Panc1 (cell line): ENCODE results near the gene CPNE7. TPM values are rescaled to one million over a fixed set of nuclear protein-coding genes. Genes with fewer than 3 reads are reported as not detected.

Experiments used
- ATAC-seq: fragments of 200-7000 bp; cut with Tn5 transposase; 2 replicates; pipeline ENCODE4 v1.9.1; 2020; ENCODE audit warnings: mild to moderate bottlenecking, moderate library complexity
- BruUV-seq: library from RNA; stranded (reverse); fragments of 400-500 nt; replicated peaks from 2 replicates; lab custom pipeline; 2021; lab: Mats Ljungman, UMichigan
- CTCF ChIA-PET: fragments of 300-600 bp; sonication (Branson Sonifier 250); formaldehyde crosslinking; loops from one replicate; lab custom pipeline; 2022; ENCODE audit warnings: antibody characterized with exemption; lab: Charles Lee
- POLR2A ChIA-PET: fragments of 300-600 bp; sonication (Branson Sonifier 250); formaldehyde crosslinking; loops from one replicate; lab custom pipeline; 2022; ENCODE audit warnings: antibody characterized with exemption; lab: Charles Lee
- DNase-seq: peaks from one replicate; pipeline ENCODE4 v3.0.0-alpha.2; 2010; ENCODE audit warnings: low read depth, low spot score
- H3K27ac ChIP-seq: 2 replicates; pipeline ENCODE4 v1.5.1; 2011; ENCODE audit warnings: mild to moderate bottlenecking, low read length, inconsistent platforms
- H3K27me3 ChIP-seq: fragments of 200-500 bp; sonication (Bioruptor generic); 2 replicates; pipeline ENCODE4 v1.6.0; 2014; ENCODE audit warnings: low read length, inconsistent platforms; ENCODE audit not compliant: control insufficient read depth, insufficient read depth
- H3K36me3 ChIP-seq: fragments of 200-500 bp; sonication (Bioruptor generic); 2 replicates; pipeline ENCODE4 v1.5.1; 2014; ENCODE audit warnings: inconsistent platforms, mild to moderate bottlenecking, low read length, moderate library complexity; ENCODE audit not compliant: control insufficient read depth, insufficient read depth
- H3K4me1 ChIP-seq: 2 replicates; pipeline ENCODE4 v1.5.1; 2011; ENCODE audit warnings: inconsistent platforms, mild to moderate bottlenecking, low read length, moderate library complexity; ENCODE audit not compliant: control insufficient read depth, insufficient read depth
- H3K4me3 ChIP-seq, 2 experiments: 2 replicates each; pipeline ENCODE4 v1.5.1; 2011 to 2012; ENCODE audit warnings: low read depth in 2 of 2, low read length in 2 of 2, mild to moderate bottlenecking in 2 of 2, inconsistent platforms in 1 of 2, moderate library complexity in 1 of 2
- H3K9me3 ChIP-seq: fragments of 200-500 bp; sonication (Bioruptor generic); 2 replicates; pipeline ENCODE4 v1.5.1; 2014; ENCODE audit warnings: low read depth, mild to moderate bottlenecking, inconsistent platforms, low read length, moderate library complexity; ENCODE audit not compliant: control insufficient read depth, insufficient read depth
- POLR2AphosphoS5 ChIP-seq: IDR thresholded peaks from 2 replicates; pipeline ENCODE4 v1.6.1; 2012; ENCODE audit warnings: mild to moderate bottlenecking, low read depth, low read length, moderate library complexity
- SIN3A ChIP-seq: IDR thresholded peaks from 2 replicates; pipeline ENCODE4 v1.6.1; 2012; ENCODE audit warnings: low read depth, mild to moderate bottlenecking, low read length, moderate library complexity, borderline replicate concordance; ENCODE audit not compliant: insufficient read depth
- TCF7L2 ChIP-seq: IDR thresholded peaks from 2 replicates; pipeline ENCODE4 v1.6.1; 2011; ENCODE audit warnings: mild to moderate bottlenecking, low read depth, low read length, inconsistent platforms
- in situ Hi-C: cut with HindIII; loops from 2 replicates; pipeline ENCODE4 v1.10.0; 2016; ENCODE audit warnings: low sequenced_read_pairs, low pct_unique_long_range_greater_than_20kb
- intact Hi-C: fragments of 100-400 bp; cut with micrococcal nuclease; formaldehyde crosslinking; loops from one replicate; pipeline ENCODE4 v1.10.0; 2022; ENCODE audit not compliant: unreplicated experiment
- total RNA-seq: library from RNA; stranded (reverse); gene quantifications from one replicate; pipeline ENCODE4 v1.2.1, GENCODE V29; 2021; ENCODE audit not compliant: unreplicated experiment
- TF ChIP-seq, protein P1 (sequence below): fragments of 450-650 bp; IDR thresholded peaks from 2 replicates; pipeline ENCODE4 v1.5.1; 2017; ENCODE audit warnings: mild to moderate bottlenecking
- TF ChIP-seq, protein P2 (sequence below), 2 experiments: IDR thresholded peaks; 2 replicates each; pipeline ENCODE4 v1.6.1; 2011 to 2012; ENCODE audit warnings: low read depth in 2 of 2, control low read depth in 1 of 2, low read length in 1 of 2, mild to moderate bottlenecking in 1 of 2, moderate library complexity in 1 of 2; ENCODE audit not compliant: insufficient read depth in 1 of 2

The CPNE7 gene
- total RNA-seq, 1 experiment from 2014 or later = 32.7 TPM

DNA sequence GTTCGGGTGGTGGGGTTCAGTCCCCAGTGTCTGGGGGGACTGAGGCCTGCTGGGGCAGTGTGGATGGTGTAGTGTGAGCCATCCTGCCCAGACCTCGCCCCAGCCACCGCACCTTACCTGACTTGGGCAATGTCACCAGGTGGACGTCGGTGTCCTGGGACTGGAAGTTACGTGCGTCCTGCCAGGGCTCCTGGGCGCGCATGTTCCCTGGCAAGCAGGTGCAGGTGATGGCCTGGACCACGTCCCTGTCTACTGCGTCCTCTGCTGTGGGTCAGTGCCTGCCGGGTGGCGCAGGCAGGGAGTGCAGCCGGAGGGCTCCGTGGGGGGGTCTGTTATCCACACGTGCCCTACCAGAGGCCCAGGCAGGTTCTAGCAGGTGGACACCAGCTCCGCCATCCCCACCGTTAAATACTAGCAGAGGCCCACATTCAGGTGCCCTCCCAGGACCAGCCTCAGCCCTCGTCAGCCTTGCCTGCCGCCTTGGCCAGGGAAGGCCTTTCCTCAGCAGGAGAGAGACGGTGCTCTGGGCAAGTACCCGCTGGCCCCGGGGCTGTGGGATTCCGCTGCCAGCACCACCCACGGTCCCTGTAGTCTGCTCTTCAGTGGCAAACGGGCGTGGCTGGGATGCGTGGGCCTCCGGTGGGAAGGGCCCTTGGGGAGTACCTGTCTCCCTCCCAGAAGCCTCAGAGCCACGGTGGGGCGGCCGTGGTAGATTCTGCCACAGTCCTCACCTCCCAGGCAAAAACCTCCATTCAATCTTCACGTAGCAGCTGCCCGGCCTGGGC, 29.8 kb downstream of the CPNE7 start:
- DNase-seq (no peak), ATAC-seq (no peak)

DNA sequence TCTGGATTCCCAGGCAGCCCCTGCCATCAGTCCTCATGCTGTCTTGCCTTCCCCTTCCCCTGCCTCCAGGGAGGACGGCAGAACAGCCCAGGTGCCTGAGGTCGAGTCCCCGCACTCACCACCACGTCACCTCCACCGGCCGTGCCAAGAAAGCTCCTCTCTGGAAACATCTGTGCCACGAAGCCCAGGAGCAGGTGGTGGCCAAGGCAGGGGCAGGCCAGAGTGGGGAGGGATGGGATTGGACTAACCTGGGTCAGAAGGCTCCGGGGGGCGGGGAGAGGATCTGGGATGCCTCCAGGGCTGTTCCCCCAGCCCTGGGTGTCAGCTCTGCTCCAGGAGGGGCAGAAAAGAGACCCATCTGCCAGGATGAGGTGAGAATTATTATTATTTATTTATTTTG, 30.4 kb downstream of the CPNE7 start:
- H3K9me3 ChIP-seq = no peaks in the 10 kb centered on the region
- H3K4me3 ChIP-seq = no peak overlapping the region
- H3K27ac ChIP-seq = no peak overlapping the region
- in situ Hi-C loops = no loop called here
- no peaks in the 10 kb centered on the region for H3K27me3 ChIP-seq
- H3K4me1 ChIP-seq = peaks cover 8% of the 10 kb centered on the region
- ChIA-PET POLR2A (interaction anchor here (0.6 kb wide), 1 partner anchor 92 kb away, joined by 11 read pairs; no protein-coding TSS in a partner anchor), CTCF (no interaction called here)
- no peaks in the 10 kb centered on the region for H3K36me3 ChIP-seq
- DNase-seq (no peak), ATAC-seq (no peak)
- intact Hi-C loops = no loop called here
- no peak for TF ChIP-seq SIN3A
- no peak for TF ChIP-seq POLR2AphosphoS5
- TF ChIP-seq, protein P1, sequence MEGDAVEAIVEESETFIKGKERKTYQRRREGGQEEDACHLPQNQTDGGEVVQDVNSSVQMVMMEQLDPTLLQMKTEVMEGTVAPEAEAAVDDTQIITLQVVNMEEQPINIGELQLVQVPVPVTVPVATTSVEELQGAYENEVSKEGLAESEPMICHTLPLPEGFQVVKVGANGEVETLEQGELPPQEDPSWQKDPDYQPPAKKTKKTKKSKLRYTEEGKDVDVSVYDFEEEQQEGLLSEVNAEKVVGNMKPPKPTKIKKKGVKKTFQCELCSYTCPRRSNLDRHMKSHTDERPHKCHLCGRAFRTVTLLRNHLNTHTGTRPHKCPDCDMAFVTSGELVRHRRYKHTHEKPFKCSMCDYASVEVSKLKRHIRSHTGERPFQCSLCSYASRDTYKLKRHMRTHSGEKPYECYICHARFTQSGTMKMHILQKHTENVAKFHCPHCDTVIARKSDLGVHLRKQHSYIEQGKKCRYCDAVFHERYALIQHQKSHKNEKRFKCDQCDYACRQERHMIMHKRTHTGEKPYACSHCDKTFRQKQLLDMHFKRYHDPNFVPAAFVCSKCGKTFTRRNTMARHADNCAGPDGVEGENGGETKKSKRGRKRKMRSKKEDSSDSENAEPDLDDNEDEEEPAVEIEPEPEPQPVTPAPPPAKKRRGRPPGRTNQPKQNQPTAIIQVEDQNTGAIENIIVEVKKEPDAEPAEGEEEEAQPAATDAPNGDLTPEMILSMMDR = no peak
- TF ChIP-seq TCF7L2 = no peak
- TF ChIP-seq, protein P2, sequence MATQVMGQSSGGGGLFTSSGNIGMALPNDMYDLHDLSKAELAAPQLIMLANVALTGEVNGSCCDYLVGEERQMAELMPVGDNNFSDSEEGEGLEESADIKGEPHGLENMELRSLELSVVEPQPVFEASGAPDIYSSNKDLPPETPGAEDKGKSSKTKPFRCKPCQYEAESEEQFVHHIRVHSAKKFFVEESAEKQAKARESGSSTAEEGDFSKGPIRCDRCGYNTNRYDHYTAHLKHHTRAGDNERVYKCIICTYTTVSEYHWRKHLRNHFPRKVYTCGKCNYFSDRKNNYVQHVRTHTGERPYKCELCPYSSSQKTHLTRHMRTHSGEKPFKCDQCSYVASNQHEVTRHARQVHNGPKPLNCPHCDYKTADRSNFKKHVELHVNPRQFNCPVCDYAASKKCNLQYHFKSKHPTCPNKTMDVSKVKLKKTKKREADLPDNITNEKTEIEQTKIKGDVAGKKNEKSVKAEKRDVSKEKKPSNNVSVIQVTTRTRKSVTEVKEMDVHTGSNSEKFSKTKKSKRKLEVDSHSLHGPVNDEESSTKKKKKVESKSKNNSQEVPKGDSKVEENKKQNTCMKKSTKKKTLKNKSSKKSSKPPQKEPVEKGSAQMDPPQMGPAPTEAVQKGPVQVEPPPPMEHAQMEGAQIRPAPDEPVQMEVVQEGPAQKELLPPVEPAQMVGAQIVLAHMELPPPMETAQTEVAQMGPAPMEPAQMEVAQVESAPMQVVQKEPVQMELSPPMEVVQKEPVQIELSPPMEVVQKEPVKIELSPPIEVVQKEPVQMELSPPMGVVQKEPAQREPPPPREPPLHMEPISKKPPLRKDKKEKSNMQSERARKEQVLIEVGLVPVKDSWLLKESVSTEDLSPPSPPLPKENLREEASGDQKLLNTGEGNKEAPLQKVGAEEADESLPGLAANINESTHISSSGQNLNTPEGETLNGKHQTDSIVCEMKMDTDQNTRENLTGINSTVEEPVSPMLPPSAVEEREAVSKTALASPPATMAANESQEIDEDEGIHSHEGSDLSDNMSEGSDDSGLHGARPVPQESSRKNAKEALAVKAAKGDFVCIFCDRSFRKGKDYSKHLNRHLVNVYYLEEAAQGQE (IDR thresholded peaks at IDR 0.05; ENCODE audit: insufficient read depth in 1 of 2, low read depth in 2 of 2, low read length in 1 of 2) = no peak
- no TSS peak for BruUV-seq

More for the DNA sequence above, 29.8 kb downstream of the CPNE7 start:
- no peak for TF ChIP-seq TCF7L2
- no peak for TF ChIP-seq SIN3A
- TF ChIP-seq, protein P2 (IDR thresholded peaks at IDR 0.05; ENCODE audit: insufficient read depth in 1 of 2, low read depth in 2 of 2, low read length in 1 of 2) = no peak
- TF ChIP-seq POLR2AphosphoS5 = no peak
- TF ChIP-seq, protein P1 = no peak
- peaks cover 11% of the 10 kb centered on the region for H3K4me1 ChIP-seq
- no TSS peak for BruUV-seq
- no peaks in the 10 kb centered on the region for H3K36me3 ChIP-seq
- ChIA-PET POLR2A (no interaction called here), CTCF (no interaction called here)
- H3K4me3 ChIP-seq = no peak overlapping the region
- intact Hi-C loops (no loop called here), in situ Hi-C loops (no loop called here)
- no peaks in the 10 kb centered on the region for H3K27me3 ChIP-seq
- no peak overlapping the region for H3K27ac ChIP-seq
- no peaks in the 10 kb centered on the region for H3K9me3 ChIP-seq
